Kidney (tissue), 14 donors: ENCODE results near the gene SIPA1. TPM values are rescaled to one million over a fixed set of nuclear protein-coding genes. Genes with fewer than 3 reads are reported as not detected.

Experiments
- DNase-seq, 5 donors: peaks; one replicate each; pipeline ENCODE4 v3.0.0-alpha.2; 2013 to 2020
- FAIRE-seq: peaks from 2 replicates; lab custom pipeline; 2012; peaks lifted over from hg19 to GRCh38; lab: Jason Lieb, UNC
- H3K27ac ChIP-seq, 2 donors: one replicate each; pipeline ENCODE4 v1.7.0; 2013; ENCODE audit warnings: low read depth in 2 of 2, low read length in 2 of 2, inconsistent platforms in 1 of 2
- H3K27me3 ChIP-seq: one replicate; pipeline ENCODE4 v1.7.1; 2013; ENCODE audit warnings: low read length, inconsistent platforms; ENCODE audit not compliant: control insufficient read depth, insufficient read depth
- H3K36me3 ChIP-seq, 3 donors: one replicate each; pipeline versions ENCODE4 v1.7.0 to v1.7.1; 2013; ENCODE audit warnings: low read length in 3 of 3, control low read depth in 1 of 3, inconsistent platforms in 1 of 3; ENCODE audit not compliant: insufficient read depth in 3 of 3, control insufficient read depth in 2 of 3
- H3K4me1 ChIP-seq, 3 donors: one replicate each; pipeline versions ENCODE4 v1.7.0 to v1.7.1; 2013; ENCODE audit warnings: low read length in 3 of 3, inconsistent platforms in 1 of 3, low read depth in 1 of 3; ENCODE audit not compliant: control insufficient read depth in 2 of 3, insufficient read depth in 2 of 3
- H3K4me3 ChIP-seq, 3 donors: one replicate each; pipeline versions ENCODE4 v1.7.0 to v1.8.1; 2013; ENCODE audit warnings: low read length in 3 of 3, control low read depth in 1 of 3, inconsistent platforms in 1 of 3
- H3K9ac ChIP-seq, 3 donors: one replicate each; pipeline versions ENCODE4 v1.7.0 to v1.7.1; 2013; ENCODE audit warnings: low read length in 3 of 3, control low read depth in 1 of 3, inconsistent platforms in 1 of 3
- H3K9me3 ChIP-seq, 3 donors: one replicate each; pipeline versions ENCODE4 v1.7.0 to v1.7.1; 2013; ENCODE audit warnings: low read length in 3 of 3, control low read depth in 1 of 3, inconsistent platforms in 1 of 3; ENCODE audit not compliant: control insufficient read depth in 2 of 3, insufficient read depth in 1 of 3
- intact Hi-C: fragments of 100-400 bp; cut with DNase I; formaldehyde crosslinking; loops from one replicate; pipeline ENCODE4 v1.11.1; 2022
- polyA plus RNA-seq: library from polyadenylated mRNA; stranded (reverse); fragments of 350-450 nt; fragmentation: Illumina TruSeq; extraction: RNeasy Lipid Tissue Mini Kit (QIAGEN cat#74804); gene quantifications from one replicate; pipeline ENCODE4 v1.2.3, GENCODE V29; 2014; ENCODE audit warnings: low read depth, low replicate concordance; ENCODE audit not compliant: insufficient read depth
- total RNA-seq: library from RNA; stranded (reverse); fragmentation: NEBNext Ultra II Directional; extraction: Animal tissue kit (Norgen Biotek cat#: 25700); gene quantifications from one replicate; pipeline ENCODE4 v1.2.1, GENCODE V29; 2021
- TF ChIP-seq, protein P1 (sequence below): IDR thresholded peaks from 3 replicates; pipeline ENCODE4 v1.5.1; 2012; ENCODE audit warnings: mild to moderate bottlenecking, moderate library complexity, borderline replicate concordance; ENCODE audit not compliant: insufficient read depth; ENCODE audit errors: extremely low read depth
- donor health status: control.
- donor health status: control.
- donor health status: control.
- donor health status: control.
- donor health status: control.
- donor health status: DM: yes; HTN: yes; CAD: no.
- donor health status: Normal renal cell carcinoma (clear cell type).

The SIPA1 gene
- total and polyA plus RNA-seq, 2 donors from 2014 or later, result 46.4 to 71.0 TPM

- Histone ChIP-seq H3K4me1 (peaks cover 0 to 32% (median 0%) of the 10 kb centered on the region in 3 donors), H3K27me3 (no peaks in the 10 kb centered on the region), H3K36me3 (peaks cover 2 to 36% (median 25%) of the 10 kb centered on the region in 3 donors), H3K9me3 (no peaks in the 10 kb centered on the region), H3K27ac (peak overlapping the region; percentile 71 to 88), H3K9ac (no peak overlapping the region), H3K4me3 (peak overlapping the region in 1 of 3 donors; percentile 9)
- DNase-seq (peak; percentile 98 to 99 (median 99)), FAIRE-seq (no peak)
- intact Hi-C loops, result no loop called here
- TF ChIP-seq, protein P1, sequence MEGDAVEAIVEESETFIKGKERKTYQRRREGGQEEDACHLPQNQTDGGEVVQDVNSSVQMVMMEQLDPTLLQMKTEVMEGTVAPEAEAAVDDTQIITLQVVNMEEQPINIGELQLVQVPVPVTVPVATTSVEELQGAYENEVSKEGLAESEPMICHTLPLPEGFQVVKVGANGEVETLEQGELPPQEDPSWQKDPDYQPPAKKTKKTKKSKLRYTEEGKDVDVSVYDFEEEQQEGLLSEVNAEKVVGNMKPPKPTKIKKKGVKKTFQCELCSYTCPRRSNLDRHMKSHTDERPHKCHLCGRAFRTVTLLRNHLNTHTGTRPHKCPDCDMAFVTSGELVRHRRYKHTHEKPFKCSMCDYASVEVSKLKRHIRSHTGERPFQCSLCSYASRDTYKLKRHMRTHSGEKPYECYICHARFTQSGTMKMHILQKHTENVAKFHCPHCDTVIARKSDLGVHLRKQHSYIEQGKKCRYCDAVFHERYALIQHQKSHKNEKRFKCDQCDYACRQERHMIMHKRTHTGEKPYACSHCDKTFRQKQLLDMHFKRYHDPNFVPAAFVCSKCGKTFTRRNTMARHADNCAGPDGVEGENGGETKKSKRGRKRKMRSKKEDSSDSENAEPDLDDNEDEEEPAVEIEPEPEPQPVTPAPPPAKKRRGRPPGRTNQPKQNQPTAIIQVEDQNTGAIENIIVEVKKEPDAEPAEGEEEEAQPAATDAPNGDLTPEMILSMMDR, result no peak
Measured at GRCh38 chr11:65606876-65607613, 30.9 kb upstream of the SIPA1 start.

- no peaks in the 10 kb centered on the region for H3K9me3 ChIP-seq
- H3K9ac ChIP-seq, result no peak overlapping the region
- intact Hi-C loops, result no loop called here
- peaks cover 2 to 35% (median 25%) of the 10 kb centered on the region in 3 donors for H3K36me3 ChIP-seq
- no peaks in the 10 kb centered on the region for H3K27me3 ChIP-seq
- H3K4me1 ChIP-seq, result peaks cover 0 to 40% (median 0%) of the 10 kb centered on the region in 3 donors
- TF ChIP-seq, protein P1, result no peak
- DNase-seq (peak in 1 of 5 donors; percentile 67), FAIRE-seq (no peak)
- no peak overlapping the region for H3K27ac ChIP-seq
- peak overlapping the region in 1 of 3 donors; percentile 9 for H3K4me3 ChIP-seq
Measured at GRCh38 chr11:65607614-65608426, 30.1 kb upstream of the SIPA1 start.

DNA sequence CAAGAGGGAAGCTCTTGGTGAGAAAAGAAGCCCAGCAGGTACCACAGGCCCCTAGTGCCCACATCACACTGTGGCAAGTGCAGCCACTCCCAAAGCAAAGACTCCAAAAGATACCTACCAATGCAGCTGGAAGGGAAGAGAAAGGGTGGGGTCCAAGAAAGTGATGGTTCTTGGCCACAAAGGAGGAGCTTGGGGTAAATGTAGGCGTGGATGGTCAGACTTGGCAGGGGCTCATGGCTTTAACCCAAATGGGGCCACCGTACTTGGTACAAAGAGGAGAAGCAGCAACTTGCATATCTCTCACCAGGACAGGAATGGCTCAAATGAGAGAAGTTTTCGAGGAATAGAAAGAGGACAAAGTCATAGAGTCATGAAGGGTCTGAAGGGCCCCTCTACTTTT lies 28.7 kb upstream of the SIPA1 start:
- DNase-seq, result no peak
- Histone ChIP-seq H3K4me1 (peaks cover 0 to 46% (median 0%) of the 10 kb centered on the region in 3 donors), H3K9ac (no peak overlapping the region), H3K36me3 (peaks cover 2 to 24% (median 20%) of the 10 kb centered on the region in 3 donors), H3K4me3 (no peak overlapping the region), H3K27me3 (no peaks in the 10 kb centered on the region), H3K9me3 (no peaks in the 10 kb centered on the region), H3K27ac (no peak overlapping the region)
- no peak for FAIRE-seq
- intact Hi-C loops, result no loop called here
- TF ChIP-seq, protein P1, result no peak
